SK-N-SH treated with all-trans-retinoic acid at 6 μM for 48 hours (cell line): ENCODE results near the gene STOML2.

Experiments
- BACH2 ChIP-seq: fragments of 250-450 bp; sonication (Bioruptor Pico); IDR thresholded peaks from 2 replicates; pipeline ENCODE4 v1.9.0; 2021; ENCODE audit warnings: mild to moderate bottlenecking, borderline replicate concordance
- CSDC2 ChIP-seq: fragments of 250-450 bp; sonication (Bioruptor Pico); IDR thresholded peaks from 2 replicates; pipeline ENCODE4 v1.5.0; 2020; ENCODE audit warnings: mild to moderate bottlenecking, moderate library complexity
- ESRRG ChIP-seq: fragments of 250-450 bp; sonication (Bioruptor Pico); IDR thresholded peaks from 2 replicates; pipeline ENCODE4 v1.6.1; 2021; ENCODE audit warnings: mild to moderate bottlenecking
- ZFP30 ChIP-seq: fragments of 450-650 bp; formaldehyde crosslinking; IDR thresholded peaks from 2 replicates; pipeline ENCODE4 v1.5.0; 2022; ENCODE audit warnings: mild to moderate bottlenecking, moderate library complexity
- TF ChIP-seq, protein P1 (sequence below): fragments of 250-450 bp; sonication (Bioruptor Pico); IDR thresholded peaks from 2 replicates; pipeline ENCODE4 v1.8.0; 2021; ENCODE audit warnings: low read depth, mild to moderate bottlenecking, moderate library complexity, borderline replicate concordance
- TF ChIP-seq, protein P2 (sequence below): fragments of 250-450 bp; sonication (Bioruptor Pico); IDR thresholded peaks from 2 replicates; pipeline ENCODE4 v1.5.1; 2021; ENCODE audit warnings: mild to moderate bottlenecking, moderate library complexity

- TF ChIP-seq CSDC2 (CRISPR knock-in tag) (no peak), BACH2 (CRISPR knock-in tag) (no peak), ESRRG (CRISPR knock-in tag) (no peak), ZFP30 (CRISPR knock-in tag) (no peak)
- TF ChIP-seq, protein P1, sequence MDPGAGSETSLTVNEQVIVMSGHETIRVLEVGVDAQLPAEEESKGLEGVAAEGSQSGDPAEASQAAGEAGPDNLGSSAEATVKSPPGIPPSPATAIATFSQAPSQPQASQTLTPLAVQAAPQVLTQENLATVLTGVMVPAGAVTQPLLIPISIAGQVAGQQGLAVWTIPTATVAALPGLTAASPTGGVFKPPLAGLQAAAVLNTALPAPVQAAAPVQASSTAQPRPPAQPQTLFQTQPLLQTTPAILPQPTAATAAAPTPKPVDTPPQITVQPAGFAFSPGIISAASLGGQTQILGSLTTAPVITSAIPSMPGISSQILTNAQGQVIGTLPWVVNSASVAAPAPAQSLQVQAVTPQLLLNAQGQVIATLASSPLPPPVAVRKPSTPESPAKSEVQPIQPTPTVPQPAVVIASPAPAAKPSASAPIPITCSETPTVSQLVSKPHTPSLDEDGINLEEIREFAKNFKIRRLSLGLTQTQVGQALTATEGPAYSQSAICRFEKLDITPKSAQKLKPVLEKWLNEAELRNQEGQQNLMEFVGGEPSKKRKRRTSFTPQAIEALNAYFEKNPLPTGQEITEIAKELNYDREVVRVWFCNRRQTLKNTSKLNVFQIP (CRISPR knock-in tag): no peak
- TF ChIP-seq, protein P2, sequence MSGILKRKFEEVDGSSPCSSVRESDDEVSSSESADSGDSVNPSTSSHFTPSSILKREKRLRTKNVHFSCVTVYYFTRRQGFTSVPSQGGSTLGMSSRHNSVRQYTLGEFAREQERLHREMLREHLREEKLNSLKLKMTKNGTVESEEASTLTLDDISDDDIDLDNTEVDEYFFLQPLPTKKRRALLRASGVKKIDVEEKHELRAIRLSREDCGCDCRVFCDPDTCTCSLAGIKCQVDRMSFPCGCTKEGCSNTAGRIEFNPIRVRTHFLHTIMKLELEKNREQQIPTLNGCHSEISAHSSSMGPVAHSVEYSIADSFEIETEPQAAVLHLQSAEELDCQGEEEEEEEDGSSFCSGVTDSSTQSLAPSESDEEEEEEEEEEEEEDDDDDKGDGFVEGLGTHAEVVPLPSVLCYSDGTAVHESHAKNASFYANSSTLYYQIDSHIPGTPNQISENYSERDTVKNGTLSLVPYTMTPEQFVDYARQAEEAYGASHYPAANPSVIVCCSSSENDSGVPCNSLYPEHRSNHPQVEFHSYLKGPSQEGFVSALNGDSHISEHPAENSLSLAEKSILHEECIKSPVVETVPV (CRISPR knock-in tag): no peak
Observed at GRCh38 chr9:35103660-35104191, 795 bp upstream of the STOML2 start.
